Panc1 (cell line): ENCODE measurements around the gene KCNK5. TPM values are rescaled to one million over a fixed set of nuclear protein-coding genes. Genes with fewer than 3 reads are reported as not detected.

ENCODE experiments used
- ATAC-seq: fragments of 200-7000 bp; cut with Tn5 transposase; 2 replicates; pipeline ENCODE4 v1.9.1; 2020; ENCODE audit warnings: mild to moderate bottlenecking, moderate library complexity
- BruUV-seq: library from RNA; stranded (reverse); fragments of 400-500 nt; replicated peaks from 2 replicates; lab custom pipeline; 2021; lab: Mats Ljungman, UMichigan
- CTCF ChIA-PET: fragments of 300-600 bp; sonication (Branson Sonifier 250); formaldehyde crosslinking; loops from one replicate; lab custom pipeline; 2022; ENCODE audit warnings: antibody characterized with exemption; lab: Charles Lee
- POLR2A ChIA-PET: fragments of 300-600 bp; sonication (Branson Sonifier 250); formaldehyde crosslinking; loops from one replicate; lab custom pipeline; 2022; ENCODE audit warnings: antibody characterized with exemption; lab: Charles Lee
- DNase-seq: peaks from one replicate; pipeline ENCODE4 v3.0.0-alpha.2; 2010; ENCODE audit warnings: low read depth, low spot score
- H3K27ac ChIP-seq: 2 replicates; pipeline ENCODE4 v1.5.1; 2011; ENCODE audit warnings: mild to moderate bottlenecking, low read length, inconsistent platforms
- H3K27me3 ChIP-seq: fragments of 200-500 bp; sonication (Bioruptor generic); 2 replicates; pipeline ENCODE4 v1.6.0; 2014; ENCODE audit warnings: low read length, inconsistent platforms; ENCODE audit not compliant: control insufficient read depth, insufficient read depth
- H3K36me3 ChIP-seq: fragments of 200-500 bp; sonication (Bioruptor generic); 2 replicates; pipeline ENCODE4 v1.5.1; 2014; ENCODE audit warnings: inconsistent platforms, mild to moderate bottlenecking, low read length, moderate library complexity; ENCODE audit not compliant: control insufficient read depth, insufficient read depth
- H3K4me1 ChIP-seq: 2 replicates; pipeline ENCODE4 v1.5.1; 2011; ENCODE audit warnings: inconsistent platforms, mild to moderate bottlenecking, low read length, moderate library complexity; ENCODE audit not compliant: control insufficient read depth, insufficient read depth
- H3K4me3 ChIP-seq, 2 experiments: 2 replicates each; pipeline ENCODE4 v1.5.1; 2011 to 2012; ENCODE audit warnings: low read depth in 2 of 2, low read length in 2 of 2, mild to moderate bottlenecking in 2 of 2, inconsistent platforms in 1 of 2, moderate library complexity in 1 of 2
- H3K9me3 ChIP-seq: fragments of 200-500 bp; sonication (Bioruptor generic); 2 replicates; pipeline ENCODE4 v1.5.1; 2014; ENCODE audit warnings: low read depth, mild to moderate bottlenecking, inconsistent platforms, low read length, moderate library complexity; ENCODE audit not compliant: control insufficient read depth, insufficient read depth
- POLR2AphosphoS5 ChIP-seq: IDR thresholded peaks from 2 replicates; pipeline ENCODE4 v1.6.1; 2012; ENCODE audit warnings: mild to moderate bottlenecking, low read depth, low read length, moderate library complexity
- SIN3A ChIP-seq: IDR thresholded peaks from 2 replicates; pipeline ENCODE4 v1.6.1; 2012; ENCODE audit warnings: low read depth, mild to moderate bottlenecking, low read length, moderate library complexity, borderline replicate concordance; ENCODE audit not compliant: insufficient read depth
- TCF7L2 ChIP-seq: IDR thresholded peaks from 2 replicates; pipeline ENCODE4 v1.6.1; 2011; ENCODE audit warnings: mild to moderate bottlenecking, low read depth, low read length, inconsistent platforms
- in situ Hi-C: cut with HindIII; loops from 2 replicates; pipeline ENCODE4 v1.10.0; 2016; ENCODE audit warnings: low sequenced_read_pairs, low pct_unique_long_range_greater_than_20kb
- intact Hi-C: fragments of 100-400 bp; cut with micrococcal nuclease; formaldehyde crosslinking; loops from one replicate; pipeline ENCODE4 v1.10.0; 2022; ENCODE audit not compliant: unreplicated experiment
- total RNA-seq: library from RNA; stranded (reverse); gene quantifications from one replicate; pipeline ENCODE4 v1.2.1, GENCODE V29; 2021; ENCODE audit not compliant: unreplicated experiment
- TF ChIP-seq, protein P1 (sequence below), 2 experiments: IDR thresholded peaks; 2 replicates each; pipeline ENCODE4 v1.6.1; 2011 to 2012; ENCODE audit warnings: low read depth in 2 of 2, control low read depth in 1 of 2, low read length in 1 of 2, mild to moderate bottlenecking in 1 of 2, moderate library complexity in 1 of 2; ENCODE audit not compliant: insufficient read depth in 1 of 2
- TF ChIP-seq, protein P2 (sequence below): fragments of 450-650 bp; IDR thresholded peaks from 2 replicates; pipeline ENCODE4 v1.5.1; 2017; ENCODE audit warnings: mild to moderate bottlenecking

The KCNK5 gene
- total RNA-seq, 1 experiment from 2014 or later = 0.77 TPM

DNA sequence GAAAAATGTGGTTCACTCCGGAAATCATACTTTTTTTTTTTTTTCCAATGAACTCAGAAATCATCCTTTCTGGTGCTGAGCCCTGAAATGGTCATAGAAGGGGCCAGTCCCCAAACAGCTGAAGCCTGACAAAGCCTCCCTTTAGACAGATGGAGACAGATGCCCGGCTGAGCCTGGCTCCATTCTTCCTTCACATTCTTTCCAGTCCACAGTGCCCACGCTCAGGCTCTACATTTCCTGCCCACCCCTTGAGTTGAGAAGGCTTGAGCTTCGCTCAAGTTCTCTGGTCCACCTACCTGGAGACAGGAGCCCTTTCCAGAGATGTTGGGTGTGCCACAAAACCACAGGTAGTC is 41.2 kb downstream of the KCNK5 start:
- H3K27ac ChIP-seq = no peak overlapping the region
- BruUV-seq = no TSS peak
- in situ Hi-C loops = no loop called here
- no peaks in the 10 kb centered on the region for H3K9me3 ChIP-seq
- CTCF ChIA-PET = no interaction called here
- ATAC-seq = no peak
- no peaks in the 10 kb centered on the region for H3K4me1 ChIP-seq
- H3K27me3 ChIP-seq = no peaks in the 10 kb centered on the region
- DNase-seq = no peak
- H3K4me3 ChIP-seq = no peak overlapping the region
- TF ChIP-seq, protein P1, sequence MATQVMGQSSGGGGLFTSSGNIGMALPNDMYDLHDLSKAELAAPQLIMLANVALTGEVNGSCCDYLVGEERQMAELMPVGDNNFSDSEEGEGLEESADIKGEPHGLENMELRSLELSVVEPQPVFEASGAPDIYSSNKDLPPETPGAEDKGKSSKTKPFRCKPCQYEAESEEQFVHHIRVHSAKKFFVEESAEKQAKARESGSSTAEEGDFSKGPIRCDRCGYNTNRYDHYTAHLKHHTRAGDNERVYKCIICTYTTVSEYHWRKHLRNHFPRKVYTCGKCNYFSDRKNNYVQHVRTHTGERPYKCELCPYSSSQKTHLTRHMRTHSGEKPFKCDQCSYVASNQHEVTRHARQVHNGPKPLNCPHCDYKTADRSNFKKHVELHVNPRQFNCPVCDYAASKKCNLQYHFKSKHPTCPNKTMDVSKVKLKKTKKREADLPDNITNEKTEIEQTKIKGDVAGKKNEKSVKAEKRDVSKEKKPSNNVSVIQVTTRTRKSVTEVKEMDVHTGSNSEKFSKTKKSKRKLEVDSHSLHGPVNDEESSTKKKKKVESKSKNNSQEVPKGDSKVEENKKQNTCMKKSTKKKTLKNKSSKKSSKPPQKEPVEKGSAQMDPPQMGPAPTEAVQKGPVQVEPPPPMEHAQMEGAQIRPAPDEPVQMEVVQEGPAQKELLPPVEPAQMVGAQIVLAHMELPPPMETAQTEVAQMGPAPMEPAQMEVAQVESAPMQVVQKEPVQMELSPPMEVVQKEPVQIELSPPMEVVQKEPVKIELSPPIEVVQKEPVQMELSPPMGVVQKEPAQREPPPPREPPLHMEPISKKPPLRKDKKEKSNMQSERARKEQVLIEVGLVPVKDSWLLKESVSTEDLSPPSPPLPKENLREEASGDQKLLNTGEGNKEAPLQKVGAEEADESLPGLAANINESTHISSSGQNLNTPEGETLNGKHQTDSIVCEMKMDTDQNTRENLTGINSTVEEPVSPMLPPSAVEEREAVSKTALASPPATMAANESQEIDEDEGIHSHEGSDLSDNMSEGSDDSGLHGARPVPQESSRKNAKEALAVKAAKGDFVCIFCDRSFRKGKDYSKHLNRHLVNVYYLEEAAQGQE (IDR thresholded peaks at IDR 0.05; ENCODE audit: insufficient read depth in 1 of 2, low read depth in 2 of 2, low read length in 1 of 2) = no peak
- TF ChIP-seq SIN3A (no peak), POLR2AphosphoS5 (no peak), TCF7L2 (no peak)
- TF ChIP-seq, protein P2, sequence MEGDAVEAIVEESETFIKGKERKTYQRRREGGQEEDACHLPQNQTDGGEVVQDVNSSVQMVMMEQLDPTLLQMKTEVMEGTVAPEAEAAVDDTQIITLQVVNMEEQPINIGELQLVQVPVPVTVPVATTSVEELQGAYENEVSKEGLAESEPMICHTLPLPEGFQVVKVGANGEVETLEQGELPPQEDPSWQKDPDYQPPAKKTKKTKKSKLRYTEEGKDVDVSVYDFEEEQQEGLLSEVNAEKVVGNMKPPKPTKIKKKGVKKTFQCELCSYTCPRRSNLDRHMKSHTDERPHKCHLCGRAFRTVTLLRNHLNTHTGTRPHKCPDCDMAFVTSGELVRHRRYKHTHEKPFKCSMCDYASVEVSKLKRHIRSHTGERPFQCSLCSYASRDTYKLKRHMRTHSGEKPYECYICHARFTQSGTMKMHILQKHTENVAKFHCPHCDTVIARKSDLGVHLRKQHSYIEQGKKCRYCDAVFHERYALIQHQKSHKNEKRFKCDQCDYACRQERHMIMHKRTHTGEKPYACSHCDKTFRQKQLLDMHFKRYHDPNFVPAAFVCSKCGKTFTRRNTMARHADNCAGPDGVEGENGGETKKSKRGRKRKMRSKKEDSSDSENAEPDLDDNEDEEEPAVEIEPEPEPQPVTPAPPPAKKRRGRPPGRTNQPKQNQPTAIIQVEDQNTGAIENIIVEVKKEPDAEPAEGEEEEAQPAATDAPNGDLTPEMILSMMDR = no peak
- intact Hi-C loops = no loop called here
- POLR2A ChIA-PET = no interaction called here
- H3K36me3 ChIP-seq = no peaks in the 10 kb centered on the region

DNA sequence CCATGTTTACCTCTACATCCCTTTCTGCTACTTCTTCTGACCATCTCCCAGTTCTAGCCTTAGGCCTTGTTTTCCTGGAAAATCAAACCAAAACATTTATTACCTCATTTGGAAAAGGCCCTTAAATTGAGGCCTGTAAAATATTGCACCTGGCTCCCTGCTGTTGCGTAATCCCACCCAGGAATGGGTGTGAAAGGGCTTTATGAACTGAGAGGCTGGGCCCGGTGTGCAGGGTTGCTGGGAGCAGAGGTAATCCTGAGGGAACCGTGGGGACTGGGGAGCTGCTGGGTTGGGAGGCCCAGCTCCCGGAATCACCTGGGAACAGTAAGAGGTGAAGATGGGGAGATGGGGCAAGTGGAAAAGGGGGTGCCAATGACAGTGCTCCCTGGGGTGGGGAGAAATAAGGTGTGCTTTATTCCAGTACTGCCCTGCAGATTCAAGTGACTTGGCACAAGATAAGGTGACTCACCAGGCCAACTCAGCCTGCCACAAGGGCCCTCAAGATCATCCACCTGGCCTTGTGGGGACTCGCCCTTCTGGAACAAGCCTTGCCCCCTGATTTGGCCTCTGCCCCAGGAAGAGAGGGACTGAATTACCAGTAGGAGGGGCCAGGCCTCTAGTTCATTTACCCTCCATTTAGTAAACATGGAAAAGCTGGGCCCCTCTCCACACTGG is 44.2 kb downstream of the KCNK5 start:
- CTCF ChIA-PET = no interaction called here
- POLR2A ChIA-PET = no interaction called here
- ATAC-seq (no peak), DNase-seq (no peak)
- in situ Hi-C loops = no loop called here
- intact Hi-C loops = no loop called here
- Histone ChIP-seq H3K9me3 (no peaks in the 10 kb centered on the region), H3K4me1 (no peaks in the 10 kb centered on the region), H3K27ac (no peak overlapping the region), H3K27me3 (no peaks in the 10 kb centered on the region), H3K4me3 (no peak overlapping the region), H3K36me3 (no peaks in the 10 kb centered on the region)
- TF ChIP-seq POLR2AphosphoS5 = no peak
- TF ChIP-seq TCF7L2 = no peak
- TF ChIP-seq SIN3A = no peak
- TF ChIP-seq, protein P2 = no peak
- TF ChIP-seq, protein P1 (IDR thresholded peaks at IDR 0.05; ENCODE audit: insufficient read depth in 1 of 2, low read depth in 2 of 2, low read length in 1 of 2) = no peak
- BruUV-seq = no TSS peak
